Natural killer cell treated with Interleukin-12 subunit alpha and Interleukin-12 subunit beta and Interleukin-15 and Interleukin-18, amount 100 ng/mL, for 72 hours (primary cell): Measurements from ENCODE around the gene FBXL20. TPM values are rescaled to one million over a fixed set of nuclear protein-coding genes. Genes with fewer than 3 reads are reported as not detected.
A peak's percentile ranks its signal among the peaks of the same experiment; 100 is the strongest.

ENCODE experiments used
- ATAC-seq, 2 donors: fragments of 150-1000 bp; cut with Tn5 transposase in 1 of 2; sonication (Bioruptor Pico), chemical (Tn5 transposase) in 1 of 2; 2 replicates each; pipeline ENCODE4 v1.10.0; 2021
- DNase-seq: peaks from one replicate; pipeline ENCODE4 v3.0.0; 2022; ENCODE audit warnings: low spot score
- H3K27ac Mint-ChIP-seq, 2 donors: 1 replicate in 1 of 2; 2 replicates in 1 of 2; pipeline ENCODE4 v1.8.0; 2022; ENCODE audit warnings: mixed read lengths in 2 of 2, mild to moderate bottlenecking in 1 of 2, moderate library complexity in 1 of 2
- H3K27me3 Mint-ChIP-seq, 2 donors: 1 replicate in 1 of 2; 2 replicates in 1 of 2; pipeline ENCODE4 v1.8.0; 2022; ENCODE audit warnings: mixed read lengths in 2 of 2
- H3K36me3 Mint-ChIP-seq: one replicate; pipeline ENCODE4 v1.8.0; 2022; ENCODE audit warnings: mixed read lengths
- H3K4me1 Mint-ChIP-seq, 2 donors: 1 replicate in 1 of 2; 2 replicates in 1 of 2; pipeline ENCODE4 v1.8.0; 2022; ENCODE audit warnings: low read depth in 2 of 2, mixed read lengths in 2 of 2, mild to moderate bottlenecking in 1 of 2
- H3K4me3 Mint-ChIP-seq: one replicate; pipeline ENCODE4 v1.8.0; 2022; ENCODE audit warnings: mixed read lengths
- H3K9me3 Mint-ChIP-seq: 2 replicates; pipeline ENCODE4 v1.8.0; 2022; ENCODE audit warnings: mixed read lengths
- total RNA-seq, 2 donors: library from RNA; stranded (reverse); gene quantifications; one replicate each; pipeline ENCODE4 v1.2.3, GENCODE V29; 2022

FBXL20 gene
- total RNA-seq, 2 donors from 2014 or later = 14.4 to 18.3 TPM

DNA sequence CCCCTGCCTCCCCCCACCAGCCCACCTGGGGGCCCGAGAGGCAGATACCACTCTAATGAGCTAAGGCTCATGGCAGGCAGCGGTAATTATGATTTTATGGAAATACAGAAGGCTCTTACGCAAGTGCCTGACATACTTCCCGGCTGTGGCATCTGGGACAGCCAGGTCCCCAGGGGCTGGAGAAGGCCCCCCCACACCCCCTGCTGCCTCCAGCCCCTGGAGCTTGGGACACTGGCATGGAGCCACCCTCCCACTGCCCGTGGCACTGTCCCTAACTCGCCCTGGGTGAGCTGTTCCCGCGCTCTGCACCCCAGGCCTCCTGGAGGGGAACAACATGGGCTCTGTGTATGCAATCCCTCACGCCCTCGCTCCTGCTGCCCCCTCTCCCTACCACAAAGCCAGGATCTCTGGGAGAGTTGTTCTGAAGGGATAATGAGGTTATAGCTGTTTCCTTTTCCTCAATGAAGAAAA lies 170.3 kb downstream of the FBXL20 start:
- H3K9me3 Mint-ChIP-seq = no peaks in the 10 kb centered on the region
- H3K27me3 Mint-ChIP-seq = peaks cover 3 to 24% of the 10 kb centered on the region in 2 donors
- no peak overlapping the region for H3K4me3 Mint-ChIP-seq
- peaks cover 10 to 11% of the 10 kb centered on the region in 2 donors for H3K4me1 Mint-ChIP-seq
- DNase-seq (no peak), ATAC-seq (no peak)
- no peaks in the 10 kb centered on the region for H3K36me3 Mint-ChIP-seq
- no peak overlapping the region for H3K27ac Mint-ChIP-seq

DNA sequence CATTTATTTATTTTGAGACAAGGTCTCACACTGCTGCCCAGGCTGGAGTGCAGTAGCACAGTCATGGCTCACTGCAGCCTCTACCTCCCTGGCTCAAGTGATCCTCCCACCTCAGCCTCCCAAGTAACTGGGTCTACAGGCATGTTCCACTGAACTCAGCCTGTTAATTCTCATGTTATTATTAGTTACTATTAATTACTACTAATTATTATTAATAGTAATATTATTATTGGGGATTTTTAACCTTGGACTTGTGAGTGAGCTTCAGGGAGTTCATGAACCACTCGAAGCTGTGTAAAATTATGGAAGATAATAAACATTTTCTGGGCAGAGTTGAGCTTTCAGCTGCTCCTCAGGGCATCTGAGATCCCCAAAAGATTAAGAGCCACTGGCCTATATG lies 171.1 kb downstream of the FBXL20 start:
- Mint-ChIP-seq H3K27me3 (peaks cover 7 to 27% of the 10 kb centered on the region in 2 donors), H3K4me3 (no peak overlapping the region), H3K36me3 (no peaks in the 10 kb centered on the region), H3K4me1 (peaks cover 14% of the 10 kb centered on the region in 2 donors), H3K9me3 (no peaks in the 10 kb centered on the region), H3K27ac (no peak overlapping the region)
- DNase-seq (no peak), ATAC-seq (no peak)

- Mint-ChIP-seq H3K27ac (no peak overlapping the region), H3K9me3 (no peaks in the 10 kb centered on the region), H3K27me3 (peaks cover 7 to 27% of the 10 kb centered on the region in 2 donors), H3K4me3 (no peak overlapping the region), H3K4me1 (peaks cover 14% of the 10 kb centered on the region in 2 donors), H3K36me3 (no peaks in the 10 kb centered on the region)
- ATAC-seq (no peak), DNase-seq (no peak)
Measured at GRCh38 chr17:39229274-39229913, 172.0 kb downstream of the FBXL20 start.

DNA sequence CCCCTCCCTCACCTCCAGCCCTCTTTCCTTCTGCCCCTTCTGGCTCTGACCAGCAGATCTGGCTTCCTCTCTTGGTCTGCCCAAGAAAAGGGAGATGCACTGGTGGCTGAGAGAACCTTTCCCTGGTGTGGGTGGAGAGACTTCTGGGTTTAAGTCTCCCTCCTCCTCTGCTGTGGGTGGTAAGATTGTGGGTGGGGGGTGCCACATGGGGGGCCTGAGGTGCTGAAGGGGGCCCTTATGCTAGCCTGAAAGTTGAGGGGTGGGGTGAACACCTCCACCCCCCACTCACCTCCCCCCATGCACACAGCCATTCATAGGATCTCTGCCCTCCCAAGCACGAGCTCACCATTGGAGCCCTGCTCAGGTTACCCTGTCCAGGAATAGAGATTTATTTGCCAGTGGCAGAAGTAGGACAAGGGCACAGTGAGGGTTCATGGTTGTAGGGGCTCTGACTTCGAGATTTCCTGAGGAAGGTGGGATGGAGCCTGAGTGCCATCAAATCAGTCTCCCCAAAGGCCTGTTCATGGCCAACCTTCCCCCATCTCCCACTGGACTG lies 174.0 kb downstream of the FBXL20 start:
- no peak overlapping the region for H3K27ac Mint-ChIP-seq
- peaks cover 14 to 18% of the 10 kb centered on the region in 2 donors for H3K4me1 Mint-ChIP-seq
- no peaks in the 10 kb centered on the region for H3K36me3 Mint-ChIP-seq
- H3K27me3 Mint-ChIP-seq = peaks cover 14 to 35% of the 10 kb centered on the region in 2 donors
- no peak overlapping the region for H3K4me3 Mint-ChIP-seq
- ATAC-seq (no peak), DNase-seq (no peak)
- no peaks in the 10 kb centered on the region for H3K9me3 Mint-ChIP-seq

GRCh38 chr17:39225959-39226683 lies 175.3 kb downstream of the FBXL20 start:
- Mint-ChIP-seq H3K9me3 (no peaks in the 10 kb centered on the region), H3K36me3 (no peaks in the 10 kb centered on the region), H3K4me3 (peak overlapping the region; percentile 67), H3K4me1 (peaks cover 5 to 8% of the 10 kb centered on the region in 2 donors), H3K27me3 (peaks cover 14 to 29% of the 10 kb centered on the region in 2 donors), H3K27ac (no peak overlapping the region)
- peak; percentile 76 to 85 for ATAC-seq
- peak; percentile 71 for DNase-seq

DNA sequence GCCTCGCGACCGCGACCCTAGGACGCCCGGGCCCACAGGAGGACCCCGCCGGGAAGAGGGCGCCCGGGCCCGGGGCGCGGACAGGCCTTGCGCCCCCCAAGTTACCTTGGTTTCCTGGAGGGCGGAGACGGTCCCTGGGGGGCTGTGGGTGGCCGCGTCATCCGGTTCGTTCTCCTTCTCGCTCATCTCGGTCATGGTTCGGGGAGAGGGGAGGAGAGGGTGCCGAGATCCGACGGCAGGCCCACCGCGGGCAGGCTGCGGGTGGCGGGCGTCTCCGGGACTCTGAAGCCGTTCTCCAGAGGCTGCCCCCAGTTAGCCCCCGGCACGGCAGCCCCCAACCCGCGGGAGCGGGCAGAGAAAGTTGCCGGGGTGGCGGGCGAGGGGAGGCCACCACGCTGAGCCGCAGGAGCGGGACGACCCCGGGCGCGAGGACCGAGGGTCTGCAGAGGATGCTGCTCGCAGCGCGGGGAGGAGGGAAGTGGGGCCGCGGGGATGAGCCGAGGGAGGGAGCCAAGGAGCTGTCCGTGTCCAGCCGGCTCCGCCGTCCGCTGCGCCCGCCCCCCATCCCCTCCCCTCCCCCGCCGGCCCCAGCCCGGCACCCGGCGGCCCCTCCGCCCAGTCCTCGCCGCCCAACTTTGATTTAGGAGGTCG lies 176.0 kb downstream of the FBXL20 start, which contains the start of gene STAC2:
Gene STAC2 (minus strand): TSS at position 638 of the 651 bp plus-strand sequence. CDS start 443 bp downstream, at position 195.
- H3K27ac Mint-ChIP-seq = no peak within 1 kb of the TSS
- H3K4me1 Mint-ChIP-seq = peaks cover 5 to 8% of the 10 kb centered on the region in 2 donors
- DNase-seq = no peak
- H3K4me3 Mint-ChIP-seq = peak within 1 kb of the TSS; percentile 70
- no peaks in the 10 kb centered on the region for H3K9me3 Mint-ChIP-seq
- peaks cover 14 to 29% of the 10 kb centered on the region in 2 donors for H3K27me3 Mint-ChIP-seq
- no peak for ATAC-seq
- no peaks in the 10 kb centered on the region for H3K36me3 Mint-ChIP-seq

- Mint-ChIP-seq H3K4me1 (peaks cover 5 to 8% of the 10 kb centered on the region in 2 donors), H3K9me3 (no peaks in the 10 kb centered on the region), H3K27ac (no peak overlapping the region), H3K4me3 (peak overlapping the region; percentile 70), H3K36me3 (no peaks in the 10 kb centered on the region), H3K27me3 (peaks cover 14 to 29% of the 10 kb centered on the region in 2 donors)
- DNase-seq (no peak), ATAC-seq (no peak)
Measured at GRCh38 chr17:39224778-39225307, 176.6 kb downstream of the FBXL20 start.

- DNase-seq = no peak
- peaks cover 5 to 8% of the 10 kb centered on the region in 2 donors for H3K4me1 Mint-ChIP-seq
- peaks cover 18 to 26% of the 10 kb centered on the region in 2 donors for H3K27me3 Mint-ChIP-seq
- no peak for ATAC-seq
- no peaks in the 10 kb centered on the region for H3K36me3 Mint-ChIP-seq
- no peak overlapping the region for H3K27ac Mint-ChIP-seq
- H3K9me3 Mint-ChIP-seq = no peaks in the 10 kb centered on the region
- peak overlapping the region; percentile 70 for H3K4me3 Mint-ChIP-seq
Measured at GRCh38 chr17:39223907-39224777, 177.3 kb downstream of the FBXL20 start.

DNA sequence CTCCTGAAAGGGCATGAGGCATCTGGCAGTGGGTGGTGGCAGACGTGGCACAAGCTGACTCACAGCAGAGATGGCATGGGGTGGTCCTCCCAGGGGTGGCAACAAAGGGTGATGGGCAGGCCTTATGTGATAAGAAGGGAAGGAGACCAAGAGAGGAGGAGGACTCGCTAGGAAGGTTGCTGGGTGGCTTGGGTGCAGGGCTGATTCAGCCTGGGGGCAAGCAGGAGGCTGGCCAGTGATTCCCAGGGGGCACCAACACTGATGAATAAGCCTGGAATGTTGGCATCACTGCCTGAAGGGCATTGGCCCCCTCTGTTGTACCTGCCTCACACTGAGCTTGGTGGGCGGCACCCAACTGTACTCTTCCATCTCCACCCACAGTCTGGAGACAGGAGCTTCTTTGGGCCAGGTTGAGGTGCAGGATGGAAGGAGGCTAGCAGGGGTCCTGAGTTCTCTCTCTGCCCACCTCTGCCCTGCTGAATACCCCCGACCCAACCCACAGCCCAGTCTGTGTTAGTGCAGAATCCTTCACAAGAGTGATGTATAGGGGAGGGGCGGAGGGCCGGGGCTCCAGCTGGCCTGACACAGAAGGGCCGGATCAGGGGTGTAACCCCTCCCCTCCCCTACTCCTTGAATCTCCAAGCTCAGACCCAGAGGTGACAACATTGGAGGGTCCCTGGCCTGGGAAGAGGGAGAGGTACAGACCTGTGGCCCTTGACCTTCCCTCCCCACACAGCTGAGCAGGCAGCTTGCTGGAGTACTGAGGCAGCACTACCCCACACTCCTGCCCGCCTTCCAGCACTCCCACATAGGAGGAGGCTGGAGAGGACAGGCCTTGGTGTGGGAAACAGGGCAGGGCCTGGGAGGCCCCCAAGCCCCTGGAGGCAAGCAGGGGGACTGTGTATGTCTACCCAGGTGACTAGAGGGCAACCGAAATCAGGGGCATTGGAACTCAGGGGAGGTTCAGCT lies 178.3 kb downstream of the FBXL20 start:
- Mint-ChIP-seq H3K36me3 (no peaks in the 10 kb centered on the region), H3K27ac (no peak overlapping the region), H3K4me1 (peaks cover 5 to 8% of the 10 kb centered on the region in 2 donors), H3K27me3 (peaks cover 22 to 28% of the 10 kb centered on the region in 2 donors), H3K4me3 (no peak overlapping the region), H3K9me3 (no peaks in the 10 kb centered on the region)
- ATAC-seq (peak in 1 of 2 donors; percentile 21), DNase-seq (no peak)

DNA sequence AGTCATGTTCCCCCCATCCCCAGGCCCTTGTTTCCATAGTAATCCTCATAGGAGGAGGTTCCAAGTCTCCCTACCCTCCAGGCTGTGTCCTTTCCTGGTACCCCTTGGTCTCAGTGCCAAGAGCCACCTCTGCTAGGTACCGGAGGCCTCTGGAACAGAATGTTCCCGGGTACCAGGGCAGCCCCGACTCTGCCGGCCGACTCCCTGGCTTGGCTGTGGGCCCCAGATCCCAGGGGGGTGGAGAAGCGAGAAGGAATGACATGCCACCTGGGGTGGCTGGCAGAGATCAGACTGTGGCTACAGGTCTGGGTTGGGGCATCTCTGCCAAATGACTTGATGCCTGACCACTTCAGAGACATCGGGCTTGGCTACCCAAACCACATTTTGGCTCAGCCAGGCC lies 179.3 kb downstream of the FBXL20 start:
- Mint-ChIP-seq H3K4me3 (no peak overlapping the region), H3K27ac (no peak overlapping the region), H3K9me3 (no peaks in the 10 kb centered on the region), H3K4me1 (peaks cover 5 to 8% of the 10 kb centered on the region in 2 donors), H3K27me3 (peaks cover 22 to 23% of the 10 kb centered on the region in 2 donors), H3K36me3 (no peaks in the 10 kb centered on the region)
- ATAC-seq (no peak), DNase-seq (no peak)

DNA sequence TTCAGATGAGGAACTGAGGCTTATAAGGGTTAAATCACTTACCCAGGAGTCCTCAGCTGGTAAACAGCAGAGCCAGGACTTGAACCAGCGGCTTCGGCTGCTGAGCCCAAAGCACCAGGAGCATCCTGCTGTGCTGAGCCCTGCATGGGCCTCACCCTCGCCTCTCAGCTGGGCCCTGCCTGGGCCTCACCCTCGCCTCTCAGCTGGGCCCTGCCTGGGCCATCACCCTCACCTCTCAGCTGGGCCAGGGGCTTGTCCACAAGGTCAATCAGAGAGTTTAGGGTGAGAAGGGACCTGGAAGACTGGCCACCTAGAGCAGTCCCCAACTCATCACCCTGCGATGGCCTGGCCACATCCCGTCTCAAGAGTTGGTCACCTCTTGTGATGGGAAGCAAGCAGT lies 179.9 kb downstream of the FBXL20 start:
- Mint-ChIP-seq H3K36me3 (no peaks in the 10 kb centered on the region), H3K27ac (no peak overlapping the region), H3K4me1 (peaks cover 5 to 8% of the 10 kb centered on the region in 2 donors), H3K9me3 (no peaks in the 10 kb centered on the region), H3K4me3 (no peak overlapping the region), H3K27me3 (peaks cover 23 to 27% of the 10 kb centered on the region in 2 donors)
- DNase-seq (no peak), ATAC-seq (no peak)

GRCh38 chr17:39219647-39220154 lies 181.7 kb downstream of the FBXL20 start:
- peaks cover 26 to 27% of the 10 kb centered on the region in 2 donors for H3K27me3 Mint-ChIP-seq
- peaks cover 0 to 4% of the 10 kb centered on the region in 2 donors for H3K4me1 Mint-ChIP-seq
- no peak for ATAC-seq
- H3K36me3 Mint-ChIP-seq = no peaks in the 10 kb centered on the region
- no peak for DNase-seq
- no peak overlapping the region for H3K4me3 Mint-ChIP-seq
- no peaks in the 10 kb centered on the region for H3K9me3 Mint-ChIP-seq
- H3K27ac Mint-ChIP-seq = no peak overlapping the region
